GM12874 (cell line): ENCODE data around the gene NXN.

Experiments used
- TF ChIP-seq, protein P1 (sequence below): IDR thresholded peaks from 2 replicates; pipeline ENCODE4 v1.5.1; 2011; ENCODE audit warnings: low read depth, mild to moderate bottlenecking, control low read depth, low read length, moderate library complexity; ENCODE audit not compliant: insufficient read depth

The NXN gene

DNA sequence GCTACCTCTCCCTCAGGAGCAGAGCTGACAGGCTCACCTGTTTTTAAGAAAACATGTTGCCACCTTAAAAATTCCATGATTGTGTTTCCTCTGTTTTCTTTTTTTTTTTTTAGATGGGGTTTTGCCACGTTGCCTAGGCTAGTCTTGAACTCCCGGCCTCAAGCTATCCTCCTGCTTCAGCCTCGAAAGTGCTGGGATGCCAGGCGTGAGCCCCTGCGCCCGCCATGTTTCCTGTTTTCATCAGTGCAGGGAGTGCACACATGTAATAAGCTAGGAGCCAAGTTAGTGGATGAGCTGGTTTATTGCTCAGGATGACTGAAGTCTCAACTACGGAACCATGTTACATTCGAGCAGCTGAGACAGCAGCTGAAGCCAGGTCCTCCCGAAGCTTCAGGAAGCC, 183.9 kb downstream of the NXN start:
- TF ChIP-seq, protein P1, sequence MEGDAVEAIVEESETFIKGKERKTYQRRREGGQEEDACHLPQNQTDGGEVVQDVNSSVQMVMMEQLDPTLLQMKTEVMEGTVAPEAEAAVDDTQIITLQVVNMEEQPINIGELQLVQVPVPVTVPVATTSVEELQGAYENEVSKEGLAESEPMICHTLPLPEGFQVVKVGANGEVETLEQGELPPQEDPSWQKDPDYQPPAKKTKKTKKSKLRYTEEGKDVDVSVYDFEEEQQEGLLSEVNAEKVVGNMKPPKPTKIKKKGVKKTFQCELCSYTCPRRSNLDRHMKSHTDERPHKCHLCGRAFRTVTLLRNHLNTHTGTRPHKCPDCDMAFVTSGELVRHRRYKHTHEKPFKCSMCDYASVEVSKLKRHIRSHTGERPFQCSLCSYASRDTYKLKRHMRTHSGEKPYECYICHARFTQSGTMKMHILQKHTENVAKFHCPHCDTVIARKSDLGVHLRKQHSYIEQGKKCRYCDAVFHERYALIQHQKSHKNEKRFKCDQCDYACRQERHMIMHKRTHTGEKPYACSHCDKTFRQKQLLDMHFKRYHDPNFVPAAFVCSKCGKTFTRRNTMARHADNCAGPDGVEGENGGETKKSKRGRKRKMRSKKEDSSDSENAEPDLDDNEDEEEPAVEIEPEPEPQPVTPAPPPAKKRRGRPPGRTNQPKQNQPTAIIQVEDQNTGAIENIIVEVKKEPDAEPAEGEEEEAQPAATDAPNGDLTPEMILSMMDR, result no peak

DNA sequence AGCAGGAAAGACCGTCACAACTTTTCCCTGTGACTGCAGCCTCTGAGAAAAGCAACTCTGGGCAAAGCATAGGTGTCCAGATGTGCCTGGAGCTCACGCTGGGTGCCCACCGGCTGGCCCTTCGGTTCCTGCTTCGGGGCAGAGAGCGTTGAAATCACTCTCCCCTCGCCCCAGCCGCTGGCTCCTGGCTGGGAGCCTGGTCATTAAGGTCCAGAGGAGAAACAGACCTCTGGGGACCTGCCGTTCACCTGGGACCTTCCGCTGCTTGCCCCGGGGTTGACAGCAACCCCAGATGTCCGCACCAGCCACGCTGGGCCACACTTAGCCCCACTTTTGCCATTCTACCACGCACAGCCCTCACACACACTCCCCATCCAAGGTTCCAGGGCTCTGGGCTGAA, 184.3 kb downstream of the NXN start:
- TF ChIP-seq, protein P1, result no peak

DNA sequence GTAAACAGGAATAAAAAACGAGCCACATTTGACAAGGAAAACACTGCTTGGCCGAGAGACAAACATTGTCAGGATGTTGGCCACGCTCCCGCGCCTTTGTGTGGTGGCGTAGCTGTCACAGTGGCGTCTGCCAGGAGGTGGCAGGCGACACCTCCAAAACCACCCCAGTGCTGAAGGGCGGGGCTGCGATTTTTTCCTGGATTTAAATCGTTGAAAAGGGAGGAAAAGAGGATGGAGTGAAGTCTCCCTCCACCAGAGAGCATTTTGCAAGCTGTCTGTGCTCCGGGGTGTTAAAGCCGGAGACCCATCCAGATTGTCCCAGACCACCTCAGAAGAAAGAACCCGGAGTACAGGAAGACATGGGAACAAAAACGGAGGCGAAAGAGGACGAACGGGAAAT, 184.7 kb downstream of the NXN start:
- TF ChIP-seq, protein P1, result peak; percentile 77

DNA sequence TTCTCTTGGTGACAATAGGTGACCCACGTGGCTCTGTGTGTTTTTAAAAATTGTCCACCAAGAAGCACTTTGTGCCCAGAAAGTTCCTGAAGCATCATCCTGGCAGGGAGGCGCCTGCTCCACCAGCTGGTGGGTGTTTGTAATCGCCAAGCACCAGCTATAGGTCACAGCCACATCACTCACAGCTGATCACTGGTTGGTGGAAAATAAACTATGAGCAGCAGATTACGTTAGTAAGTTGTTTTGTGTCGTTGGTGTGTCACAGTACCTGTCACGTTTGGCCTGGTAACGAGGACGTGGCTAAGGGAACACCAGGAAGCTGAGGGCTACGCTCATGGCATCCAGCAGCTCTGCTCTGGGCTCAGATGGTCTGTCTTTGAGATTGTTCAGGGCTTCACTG, 187.3 kb downstream of the NXN start:
- TF ChIP-seq, protein P1, result no peak

DNA sequence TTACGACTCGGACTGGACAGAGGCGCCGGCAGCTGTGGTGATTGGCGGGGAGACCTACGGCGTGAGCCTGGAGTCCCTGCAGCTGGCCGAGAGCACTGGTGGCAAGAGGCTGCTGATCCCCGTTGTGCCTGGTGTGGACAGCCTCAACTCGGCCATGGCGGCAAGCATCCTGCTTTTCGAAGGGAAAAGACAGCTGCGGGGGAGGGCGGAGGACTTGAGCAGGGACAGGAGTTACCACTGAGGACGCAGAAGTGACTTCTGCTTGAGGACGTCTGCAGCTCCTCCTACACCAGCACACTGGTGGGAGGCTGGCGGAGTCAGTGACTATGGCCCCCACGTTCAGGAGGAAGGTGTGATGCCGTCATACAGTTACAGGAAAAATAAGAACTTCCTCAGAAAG, 187.7 kb downstream of the NXN start:
- TF ChIP-seq, protein P1, result no peak

DNA sequence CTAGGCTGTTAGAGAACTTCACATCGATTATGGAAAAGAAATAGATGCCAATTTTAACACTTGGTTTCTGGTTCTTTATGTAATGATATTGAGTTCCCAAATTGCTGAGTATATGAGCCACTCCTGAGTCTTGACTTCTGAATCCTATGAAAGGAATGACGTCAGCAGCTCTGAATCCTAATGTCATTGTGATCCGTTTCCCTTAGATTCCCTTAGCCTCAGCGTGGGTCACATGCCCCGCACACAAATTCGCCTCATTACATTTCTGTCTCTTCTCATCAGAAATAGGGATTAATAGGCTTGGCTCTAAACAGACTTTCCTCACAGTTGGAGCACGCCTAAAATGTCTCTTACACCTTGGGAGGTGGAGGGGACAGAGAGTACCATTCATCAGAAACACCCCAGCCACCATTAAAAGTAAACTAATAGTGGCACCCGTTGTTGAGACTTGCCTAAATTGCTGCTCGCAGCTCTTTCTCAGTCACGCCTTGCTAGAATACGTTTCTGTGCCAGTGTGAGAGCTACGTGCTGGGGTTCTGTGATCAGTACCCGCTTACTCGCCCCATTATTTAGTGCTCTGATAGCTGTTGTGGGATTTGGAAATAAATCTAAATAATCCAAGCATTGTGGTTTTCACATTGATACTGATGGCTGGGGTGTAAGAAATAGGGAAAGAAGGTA, 190.3 kb downstream of the NXN start:
- TF ChIP-seq, protein P1, result no peak

DNA sequence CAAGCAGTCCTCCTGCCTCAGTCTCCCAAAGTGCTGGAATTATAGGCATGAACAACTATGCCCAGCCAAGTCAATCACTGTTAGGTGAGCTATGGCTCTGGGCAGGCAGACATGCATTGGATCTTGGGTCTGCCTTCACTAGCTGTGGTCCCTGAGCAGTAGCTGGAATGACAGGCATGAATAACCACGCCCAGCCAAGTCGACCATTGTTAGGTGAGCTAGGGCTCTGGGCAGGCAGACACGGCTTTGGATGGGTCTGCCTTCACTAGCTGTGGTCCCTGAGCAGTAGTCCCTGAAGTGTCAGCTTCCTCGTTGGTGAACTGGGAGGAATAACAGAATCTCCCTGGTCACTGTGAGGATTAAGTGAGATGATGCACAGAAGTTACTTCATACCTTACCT, 191.0 kb downstream of the NXN start:
- TF ChIP-seq, protein P1, result no peak
